D721Med (cell line): Measurements from ENCODE around the gene GDPD4.
A peak's percentile ranks its signal among the peaks of the same experiment; 100 is the strongest.

ENCODE experiments used
- DNase-seq: peaks from one replicate; pipeline ENCODE4 v3.0.0; 2011; ENCODE audit warnings: low spot score; ENCODE audit not compliant: insufficient read length
- FAIRE-seq: peaks from 2 replicates; lab custom pipeline; 2011; peaks lifted over from hg19 to GRCh38; lab: Jason Lieb, UNC
- CTCF ChIP-seq: IDR thresholded peaks from 2 replicates; pipeline ENCODE4 v1.5.1; 2012; ENCODE audit warnings: mild to moderate bottlenecking, control low read depth; ENCODE audit not compliant: insufficient read depth; ENCODE audit errors: missing control alignments

Gene GDPD4

GRCh38 chr11:77172666-77172982 lies 128.9 kb downstream of the GDPD4 start:
- no peak for TF ChIP-seq CTCF
- FAIRE-seq (no peak), DNase-seq (no peak)

- peak; percentile 98 for DNase-seq
- TF ChIP-seq CTCF = no peak
- no peak for FAIRE-seq
These were observed 129.4 kb downstream of the GDPD4 start for GRCh38 chr11:77171885-77172665.

- no peak for DNase-seq
- TF ChIP-seq CTCF = no peak
- no peak for FAIRE-seq
These were observed 130.2 kb downstream of the GDPD4 start for GRCh38 chr11:77171254-77171653.

- TF ChIP-seq CTCF = no peak
- no peak for DNase-seq
- FAIRE-seq = no peak
These were observed 131.4 kb downstream of the GDPD4 start for GRCh38 chr11:77170107-77170506.

GRCh38 chr11:77167791-77168190 lies 133.7 kb downstream of the GDPD4 start:
- FAIRE-seq = no peak
- TF ChIP-seq CTCF = no peak
- DNase-seq = no peak

GRCh38 chr11:77167111-77167626 lies 134.3 kb downstream of the GDPD4 start:
- no peak for DNase-seq
- no peak for FAIRE-seq
- TF ChIP-seq CTCF = no peak
